Activated CD4-positive, alpha-beta T cell treated with anti-CD3 and anti-CD28 coated beads for 48 hours (primary cell): ENCODE results near the gene UBE3D.
"Not testable (repeated sequence)": the region's sequence is repeated elsewhere in the genome, so short reads cannot be mapped to it uniquely, and the experiment has no call there.

Source experiments
- DNase-seq: peaks from one replicate; pipeline ENCODE4 v3.0.0-alpha.2; 2020

UBE3D gene

GRCh38 chr6:82909551-82909950 lies 156.1 kb downstream of the UBE3D start:
- DNase-seq = no peak

GRCh38 chr6:82908661-82909060 lies 157.0 kb downstream of the UBE3D start:
- no peak for DNase-seq

- no peak for DNase-seq
Measured at GRCh38 chr6:82906951-82907350, 158.7 kb downstream of the UBE3D start.

- no peak for DNase-seq
Measured at GRCh38 chr6:82906489-82906888, 159.2 kb downstream of the UBE3D start.

GRCh38 chr6:82904860-82905259 lies 160.8 kb downstream of the UBE3D start:
- no peak for DNase-seq

- DNase-seq = no peak
Measured at GRCh38 chr6:82904257-82904656, 161.4 kb downstream of the UBE3D start.

- no peak for DNase-seq
Measured at GRCh38 chr6:82902290-82902689, 163.4 kb downstream of the UBE3D start.

GRCh38 chr6:82894653-82895259 lies 170.9 kb downstream of the UBE3D start:
- no peak for DNase-seq

GRCh38 chr6:82893889-82894652 lies 171.6 kb downstream of the UBE3D start:
- DNase-seq = no peak

- not testable (repeated sequence) for DNase-seq
Measured at GRCh38 chr6:82891503-82891902, 174.1 kb downstream of the UBE3D start.

GRCh38 chr6:82891076-82891475 lies 174.6 kb downstream of the UBE3D start:
- no peak for DNase-seq

GRCh38 chr6:82890240-82890639 lies 175.4 kb downstream of the UBE3D start:
- no peak for DNase-seq

- DNase-seq = no peak
Measured at GRCh38 chr6:82889143-82889542, 176.5 kb downstream of the UBE3D start.

- DNase-seq = no peak
Measured at GRCh38 chr6:82882363-82883023, 183.1 kb downstream of the UBE3D start.

GRCh38 chr6:82881519-82881918 lies 184.1 kb downstream of the UBE3D start:
- DNase-seq = no peak

GRCh38 chr6:82878812-82879211 lies 186.8 kb downstream of the UBE3D start:
- no peak for DNase-seq

- no peak for DNase-seq
Measured at GRCh38 chr6:82877213-82878195, 188.1 kb downstream of the UBE3D start.

- no peak for DNase-seq
Measured at GRCh38 chr6:82875573-82876185, 190.0 kb downstream of the UBE3D start.

GRCh38 chr6:82874867-82875266 lies 190.8 kb downstream of the UBE3D start:
- no peak for DNase-seq

GRCh38 chr6:82872185-82872584 lies 193.5 kb downstream of the UBE3D start:
- DNase-seq = no peak

- DNase-seq = no peak
Measured at GRCh38 chr6:82870582-82871172, 195.0 kb downstream of the UBE3D start.

GRCh38 chr6:82869493-82869892 lies 196.1 kb downstream of the UBE3D start:
- DNase-seq = no peak
